HG02678 (cell line): Measurements from ENCODE around the gene C16orf46.

Experiments
- ATAC-seq: cut with Tn5 transposase; IDR thresholded peaks from one replicate; pipeline ENCODE4 v1.9.1; 2021; ENCODE audit warnings: mild to moderate bottlenecking, moderate library complexity; ENCODE audit not compliant: unreplicated experiment

Gene C16orf46

DNA sequence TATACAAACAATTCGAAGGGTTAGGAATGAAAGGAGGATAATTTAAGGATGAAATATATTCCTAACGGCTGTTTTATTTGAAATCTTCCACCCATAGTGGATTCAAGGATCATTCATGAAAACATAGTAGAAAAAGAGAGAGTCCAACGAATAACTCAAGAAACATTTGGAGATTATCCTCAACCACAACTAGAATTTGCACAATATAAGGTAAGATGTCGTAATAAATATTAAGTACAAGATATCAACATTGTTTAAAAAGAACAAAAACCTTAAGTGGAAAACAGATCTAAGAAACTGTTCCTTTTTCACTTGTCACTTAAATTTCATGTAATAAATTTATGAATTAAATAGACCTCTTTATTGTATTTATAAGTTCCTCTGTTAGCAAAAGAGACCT is 50.6 kb downstream of the C16orf46 start:
- ATAC-seq: no peak

GRCh38 chr16:81018496-81018895 is 58.5 kb downstream of the C16orf46 start:
- no peak for ATAC-seq

DNA sequence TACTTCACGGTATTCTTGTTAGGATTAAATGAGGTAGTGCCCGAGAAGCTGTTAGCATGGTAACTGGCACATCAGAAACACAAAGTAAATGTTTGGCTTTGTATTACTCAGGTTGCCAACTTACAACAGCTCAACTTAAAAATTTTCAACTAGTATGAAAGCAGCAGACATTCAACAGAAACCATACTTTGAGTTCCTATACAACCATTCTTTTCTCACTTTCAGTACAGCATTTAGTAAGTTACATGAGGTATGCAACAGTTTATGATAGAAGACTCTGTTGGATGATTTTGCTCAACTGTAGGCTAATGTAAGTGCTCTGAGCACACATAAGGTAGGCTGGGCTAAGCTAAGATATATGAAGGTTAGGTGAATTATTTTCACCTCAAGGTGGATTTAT is 62.4 kb downstream of the C16orf46 start:
- ATAC-seq: no peak

- no peak for ATAC-seq
Measured at GRCh38 chr16:81012974-81013373, 64.1 kb downstream of the C16orf46 start.
